HepG2 (cell line): ENCODE results near the gene FBLIM1.

Experiments
- EZH2 ChIP-seq: conservative IDR thresholded peaks from 2 replicates; pipeline ENCODE4 v1.6.1; 2012; ENCODE audit warnings: mild to moderate bottlenecking, low read depth, low read length, moderate library complexity
- FLYWCH1 ChIP-seq: sonication (generic); formaldehyde crosslinking; IDR thresholded peaks from 2 replicates; pipeline ENCODE4 v1.8.1; 2023; ENCODE audit warnings: mild to moderate bottlenecking, missing genetic modification reagents
- HDAC2 ChIP-seq: sonication (generic); formaldehyde crosslinking; IDR thresholded peaks from 2 replicates; pipeline ENCODE4 v1.4.0; 2020; ENCODE audit warnings: missing genetic modification reagents
- MAFF ChIP-seq: IDR thresholded peaks from 2 replicates; pipeline ENCODE4 v1.6.1; 2011; ENCODE audit warnings: low read depth, low read length, improper control_type of control experiment
- NCOR1 ChIP-seq: fragments of 200-600 bp; sonication (generic); IDR thresholded peaks from 2 replicates; pipeline ENCODE4 v1.7.0; 2017; ENCODE audit warnings: antibody characterized with exemption, low read length, borderline replicate concordance
- NFE2L1 ChIP-seq: sonication (generic); formaldehyde crosslinking; IDR thresholded peaks from 2 replicates; pipeline ENCODE4 v1.4.0; 2020; ENCODE audit warnings: missing genetic modification reagents, mild to moderate bottlenecking, borderline replicate concordance
- NFE2L2 ChIP-seq: fragments of 150-350 bp; IDR thresholded peaks from 2 replicates; pipeline ENCODE4 v1.6.1; 2014; ENCODE audit warnings: low read length
- REXO4 ChIP-seq: sonication (generic); formaldehyde crosslinking; IDR thresholded peaks from 2 replicates; pipeline ENCODE4 v1.8.0; 2022; ENCODE audit warnings: missing genetic modification reagents, mild to moderate bottlenecking, borderline replicate concordance
- YY1 ChIP-seq: IDR thresholded peaks from 2 replicates; pipeline ENCODE4 v1.6.1; 2011; ENCODE audit warnings: low read length, low read depth, moderate library complexity, mild to moderate bottlenecking; ENCODE audit not compliant: insufficient read depth, insufficient replicate concordance
- ZBTB21 ChIP-seq: sonication (generic); formaldehyde crosslinking; IDR thresholded peaks from 2 replicates; pipeline ENCODE4 v1.4.0; 2020; ENCODE audit warnings: missing genetic modification reagents
- ZNF138 ChIP-seq: sonication (generic); formaldehyde crosslinking; IDR thresholded peaks from 2 replicates; pipeline ENCODE4 v1.5.0; 2020; ENCODE audit warnings: mild to moderate bottlenecking, low read depth, missing genetic modification reagents
- TF ChIP-seq, protein P1 (sequence below): IDR thresholded peaks from 2 replicates; pipeline ENCODE4 v1.6.1; 2016; ENCODE audit warnings: missing genetic modification reagents, missing compliant biosample characterization
- TF ChIP-seq, protein P2 (sequence below): sonication (generic); formaldehyde crosslinking; IDR thresholded peaks from 2 replicates; pipeline ENCODE4 v1.8.1; 2023; ENCODE audit warnings: missing genetic modification reagents, inconsistent platforms, borderline replicate concordance
- TF ChIP-seq, protein P3 (sequence below), 2 experiments: fragments of 450-650 bp in 1 of 2; sonication (generic) in 1 of 2; formaldehyde crosslinking; IDR thresholded peaks; 2 replicates each; pipeline versions ENCODE4 v1.5.0 to v1.8.0; 2020 to 2022; ENCODE audit warnings: mild to moderate bottlenecking in 1 of 2, missing genetic modification reagents in 1 of 2

DNA sequence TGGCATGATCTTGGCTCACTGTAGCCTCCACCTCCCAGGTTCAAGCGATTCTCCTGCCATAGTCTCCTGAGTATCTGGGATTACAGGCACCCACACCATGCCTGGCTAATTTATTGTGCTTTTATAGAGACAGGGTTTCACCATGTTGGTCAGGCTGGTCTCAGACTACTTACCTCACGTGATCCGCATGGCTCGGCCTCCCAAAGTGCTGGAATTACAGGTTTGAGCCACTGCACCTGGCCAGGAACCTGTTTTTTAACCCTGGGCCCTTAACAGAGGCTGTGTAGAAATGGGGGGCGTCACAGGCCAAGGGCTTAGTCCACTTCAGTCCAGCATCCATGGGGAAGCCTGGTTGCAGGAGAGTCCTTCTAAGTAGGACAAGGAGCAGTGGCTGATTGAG, 9.3 kb downstream of the FBLIM1 start:
- TF ChIP-seq ZBTB21 (CRISPR knock-in tag) = no peak
- no peak for TF ChIP-seq MAFF
- TF ChIP-seq NCOR1 = no peak
- TF ChIP-seq, protein P1, sequence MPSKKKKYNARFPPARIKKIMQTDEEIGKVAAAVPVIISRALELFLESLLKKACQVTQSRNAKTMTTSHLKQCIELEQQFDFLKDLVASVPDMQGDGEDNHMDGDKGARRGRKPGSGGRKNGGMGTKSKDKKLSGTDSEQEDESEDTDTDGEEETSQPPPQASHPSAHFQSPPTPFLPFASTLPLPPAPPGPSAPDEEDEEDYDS (CRISPR knock-in tag) = no peak
- TF ChIP-seq YY1 = no peak
- TF ChIP-seq, protein P2, sequence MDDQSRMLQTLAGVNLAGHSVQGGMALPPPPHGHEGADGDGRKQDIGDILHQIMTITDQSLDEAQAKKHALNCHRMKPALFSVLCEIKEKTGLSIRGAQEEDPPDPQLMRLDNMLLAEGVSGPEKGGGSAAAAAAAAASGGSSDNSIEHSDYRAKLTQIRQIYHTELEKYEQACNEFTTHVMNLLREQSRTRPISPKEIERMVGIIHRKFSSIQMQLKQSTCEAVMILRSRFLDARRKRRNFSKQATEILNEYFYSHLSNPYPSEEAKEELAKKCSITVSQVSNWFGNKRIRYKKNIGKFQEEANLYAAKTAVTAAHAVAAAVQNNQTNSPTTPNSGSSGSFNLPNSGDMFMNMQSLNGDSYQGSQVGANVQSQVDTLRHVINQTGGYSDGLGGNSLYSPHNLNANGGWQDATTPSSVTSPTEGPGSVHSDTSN (CRISPR knock-in tag) = no peak
- TF ChIP-seq NFE2L2 = no peak
- TF ChIP-seq HDAC2 (CRISPR knock-in tag) = no peak
- TF ChIP-seq ZNF138 (CRISPR knock-in tag) = no peak
- TF ChIP-seq REXO4 (CRISPR knock-in tag) = no peak
- TF ChIP-seq, protein P3, sequence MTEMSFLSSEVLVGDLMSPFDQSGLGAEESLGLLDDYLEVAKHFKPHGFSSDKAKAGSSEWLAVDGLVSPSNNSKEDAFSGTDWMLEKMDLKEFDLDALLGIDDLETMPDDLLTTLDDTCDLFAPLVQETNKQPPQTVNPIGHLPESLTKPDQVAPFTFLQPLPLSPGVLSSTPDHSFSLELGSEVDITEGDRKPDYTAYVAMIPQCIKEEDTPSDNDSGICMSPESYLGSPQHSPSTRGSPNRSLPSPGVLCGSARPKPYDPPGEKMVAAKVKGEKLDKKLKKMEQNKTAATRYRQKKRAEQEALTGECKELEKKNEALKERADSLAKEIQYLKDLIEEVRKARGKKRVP (CRISPR knock-in tag; IDR thresholded peaks at IDR 0.05) = no peak
- no peak for TF ChIP-seq EZH2
- TF ChIP-seq NFE2L1 (CRISPR knock-in tag) = no peak
- TF ChIP-seq FLYWCH1 (CRISPR knock-in tag) = no peak
